NCI-H2227 (cell line): ENCODE results near the gene KIAA0513.

Experiments used
- DNase-seq: peaks from one replicate; lab custom pipeline; 2025; ENCODE audit not compliant: unreplicated experiment; lab: John Stamatoyannopoulos, UW

The KIAA0513 gene

GRCh38 chr16:85068746-85069145 lies 41.2 kb downstream of the KIAA0513 start:
- DNase-seq = no peak

GRCh38 chr16:85069171-85069570 lies 41.6 kb downstream of the KIAA0513 start:
- no peak for DNase-seq

- DNase-seq = no peak
Observed at GRCh38 chr16:85072076-85072860, 44.7 kb downstream of the KIAA0513 start.

- peak; percentile 84 for DNase-seq
Observed at GRCh38 chr16:85072947-85073346, 45.4 kb downstream of the KIAA0513 start.

GRCh38 chr16:85074225-85074914 lies 46.8 kb downstream of the KIAA0513 start:
- DNase-seq = no peak

- DNase-seq = no peak
Observed at GRCh38 chr16:85075236-85075924, 47.8 kb downstream of the KIAA0513 start.

GRCh38 chr16:85077039-85077438 lies 49.4 kb downstream of the KIAA0513 start:
- no peak for DNase-seq

- DNase-seq = no peak
Observed at GRCh38 chr16:85077576-85078125, 50.1 kb downstream of the KIAA0513 start.

- no peak for DNase-seq
Observed at GRCh38 chr16:85078226-85078625, 50.6 kb downstream of the KIAA0513 start.

GRCh38 chr16:85078952-85079351 lies 51.4 kb downstream of the KIAA0513 start:
- DNase-seq = no peak

GRCh38 chr16:85079785-85080570 lies 52.4 kb downstream of the KIAA0513 start:
- DNase-seq = no peak

GRCh38 chr16:85081038-85081437 lies 53.4 kb downstream of the KIAA0513 start:
- DNase-seq = peak; percentile 26

- DNase-seq = no peak
Observed at GRCh38 chr16:85081765-85082164, 54.2 kb downstream of the KIAA0513 start.

- DNase-seq = no peak
Observed at GRCh38 chr16:85082173-85083050, 54.8 kb downstream of the KIAA0513 start.

- DNase-seq = no peak
Observed at GRCh38 chr16:85083051-85083639, 55.5 kb downstream of the KIAA0513 start.

GRCh38 chr16:85084841-85085510 lies 57.4 kb downstream of the KIAA0513 start:
- no peak for DNase-seq

GRCh38 chr16:85085721-85086120 lies 58.1 kb downstream of the KIAA0513 start:
- no peak for DNase-seq

GRCh38 chr16:85086347-85087291 lies 59.0 kb downstream of the KIAA0513 start:
- DNase-seq = peak; percentile 38
